ENCODE data around the gene TPM2.

Gene TPM2

DNA sequence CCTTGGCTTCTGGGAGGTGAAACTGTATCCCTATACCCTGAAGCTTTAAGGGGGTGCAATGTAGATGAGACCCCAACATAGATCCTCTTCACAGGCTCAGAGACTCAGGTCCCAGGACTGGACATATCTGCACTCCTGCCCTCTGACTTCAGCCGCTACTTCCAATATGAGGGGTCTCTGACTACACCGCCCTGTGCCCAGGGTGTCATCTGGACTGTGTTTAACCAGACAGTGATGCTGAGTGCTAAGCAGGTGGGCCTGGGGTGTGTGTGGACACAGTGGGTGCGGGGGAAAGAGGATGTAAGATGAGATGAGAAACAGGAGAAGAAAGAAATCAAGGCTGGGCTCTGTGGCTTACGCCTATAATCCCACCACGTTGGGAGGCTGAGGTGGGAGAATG is 10.6 kb downstream of the TPM2 start:
- DNase-seq (ENCODE audit: low read depth): no peak

DNA sequence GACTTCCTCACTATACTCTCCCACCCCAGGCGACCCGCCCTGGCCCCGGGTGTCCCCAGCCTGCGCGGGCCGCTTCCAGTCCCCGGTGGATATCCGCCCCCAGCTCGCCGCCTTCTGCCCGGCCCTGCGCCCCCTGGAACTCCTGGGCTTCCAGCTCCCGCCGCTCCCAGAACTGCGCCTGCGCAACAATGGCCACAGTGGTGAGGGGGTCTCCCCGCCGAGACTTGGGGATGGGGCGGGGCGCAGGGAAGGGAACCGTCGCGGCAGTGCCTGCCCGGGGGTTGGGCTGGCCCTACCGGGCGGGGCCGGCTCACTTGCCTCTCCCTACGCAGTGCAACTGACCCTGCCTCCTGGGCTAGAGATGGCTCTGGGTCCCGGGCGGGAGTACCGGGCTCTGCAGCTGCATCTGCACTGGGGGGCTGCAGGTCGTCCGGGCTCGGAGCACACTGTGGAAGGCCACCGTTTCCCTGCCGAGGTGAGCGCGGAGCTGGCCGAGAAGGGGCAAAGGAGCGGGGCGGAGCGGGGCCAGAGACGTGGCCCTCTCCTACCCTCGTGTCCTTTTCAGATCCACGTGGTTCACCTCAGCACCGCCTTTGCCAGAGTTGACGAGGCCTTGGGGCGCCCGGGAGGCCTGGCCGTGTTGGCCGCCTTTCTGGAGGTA is 13.9 kb downstream of the TPM2 start:
- DNase-seq (ENCODE audit: low read depth): no peak

DNA sequence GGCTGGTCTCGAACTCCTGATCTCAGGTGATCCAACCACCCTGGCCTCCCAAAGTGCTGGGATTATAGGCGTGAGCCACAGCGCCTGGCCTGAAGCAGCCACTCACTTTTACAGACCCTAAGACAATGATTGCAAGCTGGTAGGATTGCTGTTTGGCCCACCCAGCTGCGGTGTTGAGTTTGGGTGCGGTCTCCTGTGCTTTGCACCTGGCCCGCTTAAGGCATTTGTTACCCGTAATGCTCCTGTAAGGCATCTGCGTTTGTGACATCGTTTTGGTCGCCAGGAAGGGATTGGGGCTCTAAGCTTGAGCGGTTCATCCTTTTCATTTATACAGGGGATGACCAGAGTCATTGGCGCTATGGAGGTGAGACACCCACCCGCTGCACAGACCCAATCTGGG is 14.5 kb downstream of the TPM2 start:
- no peak for DNase-seq (ENCODE audit: low read depth)

- DNase-seq (ENCODE audit: low read depth): no peak
Observed at GRCh38 chr9:35674025-35674361, 15.7 kb downstream of the TPM2 start.

- no peak for DNase-seq (ENCODE audit: low read depth)
Observed at GRCh38 chr9:35673132-35674024, 16.3 kb downstream of the TPM2 start, which contains the start of gene CA9. CA9 (plus strand) TSS chr9:35673928; CDS start chr9:35673960, 32 bp downstream.

GRCh38 chr9:35669331-35670145 is 20.2 kb downstream of the TPM2 start:
- no peak for DNase-seq (ENCODE audit: low read depth)

- no peak for DNase-seq (ENCODE audit: low read depth)
Observed at GRCh38 chr9:35667939-35668338, 21.8 kb downstream of the TPM2 start.

GRCh38 chr9:35666549-35666948 is 23.2 kb downstream of the TPM2 start:
- DNase-seq (ENCODE audit: low read depth): no peak

DNA sequence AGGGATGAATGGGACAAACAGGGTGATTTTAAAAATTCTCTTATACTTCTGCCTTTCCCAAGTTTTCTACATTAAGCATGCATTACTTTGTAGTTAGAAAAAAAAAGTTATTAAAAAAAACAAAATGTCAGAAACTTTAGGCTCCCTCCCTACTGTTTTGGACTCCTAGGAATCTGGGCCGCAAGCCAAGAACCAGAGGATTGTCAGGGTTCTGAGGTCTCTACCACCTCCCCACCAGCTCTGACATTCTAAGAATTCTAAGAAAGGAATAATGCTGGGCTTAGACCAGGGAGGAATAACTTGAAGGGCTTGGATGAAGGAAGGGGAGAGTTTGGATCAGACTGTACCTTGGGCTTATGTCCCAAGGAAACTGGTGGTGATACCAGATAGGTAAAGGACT is 23.7 kb downstream of the TPM2 start:
- DNase-seq (ENCODE audit: low read depth): no peak

DNA sequence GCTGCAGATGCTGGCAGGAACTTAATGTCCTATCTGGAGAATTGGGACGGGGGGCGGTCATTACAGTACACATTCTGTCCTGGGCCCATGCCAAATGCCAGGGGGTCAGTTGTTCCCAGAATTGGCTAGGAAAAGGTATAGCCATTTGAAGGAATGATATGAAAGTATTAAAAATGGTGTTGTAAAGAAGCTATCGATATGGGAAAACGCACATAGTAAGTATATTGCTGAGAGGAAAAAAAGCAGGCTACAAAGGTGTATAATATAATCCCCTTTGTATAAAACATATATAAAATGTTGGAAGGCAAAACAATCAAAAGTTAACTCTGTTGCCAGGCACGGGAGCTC is 24.3 kb downstream of the TPM2 start:
- DNase-seq (ENCODE audit: low read depth): no peak

GRCh38 chr9:35664531-35665470 is 24.9 kb downstream of the TPM2 start, which contains the start of gene ARHGEF39:
ARHGEF39 (minus strand) TSS chr9:35665195; CDS start chr9:35665169, 26 bp downstream.
- DNase-seq (ENCODE audit: low read depth): no peak

GRCh38 chr9:35662437-35662836 is 27.3 kb downstream of the TPM2 start:
- DNase-seq (ENCODE audit: low read depth): no peak

GRCh38 chr9:35661756-35662350 is 27.9 kb downstream of the TPM2 start:
- DNase-seq (ENCODE audit: low read depth): no peak

GRCh38 chr9:35660966-35661415 is 28.7 kb downstream of the TPM2 start:
- no peak for DNase-seq (ENCODE audit: low read depth)

GRCh38 chr9:35659340-35659739 is 30.4 kb downstream of the TPM2 start:
- peak; percentile 63 for DNase-seq (ENCODE audit: low read depth)

GRCh38 chr9:35658968-35659220 is 30.8 kb downstream of the TPM2 start:
- DNase-seq (ENCODE audit: low read depth): no peak

DNA sequence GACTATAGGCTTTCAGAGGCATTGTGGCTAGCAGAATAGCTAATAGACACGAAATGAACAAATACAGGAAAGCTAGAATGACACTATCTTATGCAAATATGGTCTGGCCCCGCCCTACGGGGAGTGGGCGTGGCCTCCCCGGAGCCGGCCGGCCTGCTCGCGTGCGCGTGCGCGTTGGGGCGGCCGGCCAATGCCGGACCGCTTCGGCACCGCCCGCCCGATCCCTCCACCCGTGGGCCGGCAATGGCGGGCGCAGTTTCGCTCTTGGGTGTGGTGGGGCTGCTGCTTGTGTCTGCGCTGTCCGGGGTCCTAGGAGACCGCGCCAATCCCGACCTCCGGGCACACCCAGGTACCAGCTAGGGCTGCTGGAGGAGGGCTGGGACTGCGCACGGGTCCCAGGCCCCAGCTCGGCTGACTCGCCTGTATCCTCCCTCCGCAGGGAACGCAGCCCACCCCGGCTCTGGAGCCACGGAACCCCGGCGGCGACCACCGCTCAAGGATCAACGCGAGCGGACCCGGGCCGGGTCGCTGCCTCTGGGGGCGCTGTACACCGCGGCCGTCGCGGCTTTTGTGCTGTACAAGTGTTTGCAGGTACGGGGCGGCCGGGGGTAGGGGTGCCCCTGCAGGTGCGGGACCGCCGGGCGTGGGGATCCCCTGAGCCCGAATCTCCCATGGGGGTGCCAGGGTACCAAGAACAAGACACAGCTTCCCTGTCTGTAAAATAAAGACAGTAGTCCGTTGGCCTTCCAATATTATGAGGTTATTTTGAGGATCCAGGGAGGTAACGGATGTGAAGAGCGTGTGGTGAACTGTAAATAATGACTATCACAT is 31.4 kb downstream of the TPM2 start, which contains the start of gene CCDC107:
CCDC107 (plus strand) TSS at position 156 of the 831 bp plus-strand sequence; CDS start at position 244, 88 bp downstream.
- no peak for DNase-seq (ENCODE audit: low read depth)

DNA sequence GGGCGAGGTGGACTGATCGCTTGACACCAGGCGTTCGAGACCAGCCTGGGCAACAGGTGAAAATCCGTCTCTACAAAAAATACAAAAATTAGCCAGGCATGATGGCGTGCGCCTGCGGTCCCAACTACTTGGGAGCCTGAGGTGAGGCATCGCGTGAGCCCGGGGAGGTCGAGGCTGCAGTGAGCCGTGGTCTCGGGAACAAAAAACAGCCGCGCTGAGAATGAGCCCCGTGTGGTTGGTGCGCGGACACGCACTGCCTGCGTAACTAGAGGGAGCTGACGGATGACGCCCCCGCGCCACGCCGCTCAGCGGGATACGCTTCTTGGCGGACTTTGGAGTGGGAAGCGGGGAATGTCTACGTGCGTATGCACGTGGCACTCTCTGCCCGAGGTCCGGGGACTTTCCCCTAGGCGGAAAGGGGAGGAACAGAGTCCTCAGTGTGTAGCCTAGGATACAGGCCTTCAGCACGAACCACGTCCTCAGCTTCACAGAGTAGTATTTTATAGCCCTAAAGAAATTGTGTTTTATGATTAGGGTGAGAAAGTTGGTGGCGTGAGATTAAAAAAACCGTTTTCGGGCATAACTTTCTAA is 32.1 kb downstream of the TPM2 start, which contains the start of gene RMRP:
RMRP (minus strand) TSS at position 474 of the 591 bp plus-strand sequence.
- peak; percentile 96 for DNase-seq (ENCODE audit: low read depth)

DNA sequence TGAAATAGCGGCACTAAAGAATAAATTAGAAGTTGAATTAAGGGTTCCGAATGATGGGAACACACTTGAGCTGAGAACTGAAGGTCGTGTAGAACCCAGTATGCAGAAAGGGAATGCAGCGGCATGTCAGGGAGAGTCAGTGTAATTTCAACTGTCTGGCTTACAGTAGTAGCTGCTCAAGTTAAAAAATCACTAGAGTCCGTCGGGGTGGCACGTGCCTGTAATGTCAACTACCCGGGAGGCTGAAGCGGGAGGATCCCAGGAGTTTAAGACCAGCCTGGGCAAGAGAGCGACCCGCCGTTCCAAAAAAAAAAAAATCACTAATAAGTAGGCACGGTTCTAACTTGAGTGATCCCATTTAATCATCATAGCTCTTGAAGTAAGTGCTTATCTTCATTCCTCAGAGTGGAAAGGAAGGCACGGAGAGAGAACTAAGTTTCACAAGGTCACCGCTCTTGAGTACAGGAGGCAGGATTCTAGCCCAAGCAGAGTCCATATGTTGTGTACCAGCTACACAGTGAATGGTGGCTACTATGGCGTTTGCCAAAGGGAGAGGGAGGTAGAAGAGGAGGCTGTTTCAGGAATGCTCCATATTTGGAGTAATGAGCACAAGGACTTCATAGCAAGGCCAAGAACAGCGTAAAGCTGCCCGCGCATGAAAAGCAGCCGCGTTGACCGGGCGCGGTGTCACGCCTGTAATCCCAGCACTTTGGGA is 32.7 kb downstream of the TPM2 start:
- DNase-seq (ENCODE audit: low read depth): no peak
